Stimulated activated CD4-positive, alpha-beta T cell treated with anti-CD3 and anti-CD28 coated beads, TNF-alpha, amount 100 ng/mL, for 24 hours (primary cell): ENCODE measurements around the gene TP53BP2.
"Not testable (repeated sequence)": the region's sequence is repeated elsewhere in the genome, so short reads cannot be mapped to it uniquely, and the experiment has no call there.

Experiments
- DNase-seq, 3 experiments: peaks; one replicate each; pipeline ENCODE4 v3.0.0-alpha.2; 2020; ENCODE audit warnings: low read depth in 3 of 3

TP53BP2 gene

GRCh38 chr1:223856386-223856785, 10.6 kb upstream of the TP53BP2 start:
- no peak for DNase-seq

DNA sequence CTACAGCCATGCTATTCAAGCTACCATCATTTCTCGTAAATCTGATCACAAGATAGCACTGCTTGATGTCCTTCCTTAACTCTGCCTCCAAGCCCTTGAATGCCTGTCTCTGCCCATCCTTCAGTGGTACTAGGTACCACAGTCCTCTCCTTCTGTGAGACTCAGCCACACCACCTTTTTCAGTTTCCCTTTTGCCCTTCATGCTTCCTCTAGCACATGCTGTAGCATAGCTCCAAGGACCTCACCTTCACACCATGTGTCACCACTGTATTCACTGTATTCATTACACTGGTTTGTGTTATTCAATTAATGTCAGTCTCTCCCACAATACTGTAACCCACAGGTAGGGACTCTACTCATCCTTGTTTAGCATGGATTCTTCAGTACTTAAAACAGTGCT, 8.0 kb upstream of the TP53BP2 start:
- no peak for DNase-seq

DNA sequence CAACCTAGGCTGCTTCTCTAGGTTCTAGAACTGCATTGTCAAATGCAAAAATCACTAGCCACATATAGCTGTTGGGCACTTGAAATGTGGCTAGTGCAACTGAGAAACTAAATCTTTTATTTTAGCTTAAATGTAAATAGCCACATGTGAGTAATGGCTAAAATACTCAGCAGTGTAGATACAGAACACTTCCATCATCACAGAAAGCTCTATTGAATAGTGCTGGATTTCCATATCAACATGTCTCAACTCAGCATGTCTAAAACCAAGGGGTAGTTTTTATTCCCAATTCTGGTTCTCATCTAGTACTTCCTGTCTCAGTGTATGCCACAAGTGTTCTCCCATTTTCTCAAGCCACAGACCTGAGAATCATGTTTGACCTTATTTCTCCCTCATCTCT, 7.5 kb upstream of the TP53BP2 start:
- no peak for DNase-seq

DNA sequence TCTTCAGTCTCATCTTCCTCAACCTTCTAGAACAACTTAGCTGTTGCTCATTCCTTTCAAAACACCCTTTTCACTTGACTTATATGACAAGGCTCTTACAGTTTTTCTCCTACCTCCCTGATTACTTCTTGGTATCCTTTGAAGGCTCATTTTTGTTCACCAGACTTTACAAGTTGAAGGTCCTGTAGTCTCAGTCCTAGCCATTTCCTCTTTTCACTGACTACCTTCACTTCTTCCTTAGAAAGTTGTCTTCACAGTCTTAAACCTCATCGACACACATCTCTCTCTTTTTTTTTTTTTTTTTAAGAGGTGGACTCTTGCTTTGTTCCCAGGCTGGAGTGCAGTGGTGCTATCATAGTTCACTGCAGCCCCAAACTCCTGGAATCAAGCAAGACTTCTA, 6.6 kb upstream of the TP53BP2 start:
- DNase-seq: no peak

- DNase-seq: no peak
Measured at GRCh38 chr1:223849352-223850254, 3.9 kb upstream of the TP53BP2 start.

DNA sequence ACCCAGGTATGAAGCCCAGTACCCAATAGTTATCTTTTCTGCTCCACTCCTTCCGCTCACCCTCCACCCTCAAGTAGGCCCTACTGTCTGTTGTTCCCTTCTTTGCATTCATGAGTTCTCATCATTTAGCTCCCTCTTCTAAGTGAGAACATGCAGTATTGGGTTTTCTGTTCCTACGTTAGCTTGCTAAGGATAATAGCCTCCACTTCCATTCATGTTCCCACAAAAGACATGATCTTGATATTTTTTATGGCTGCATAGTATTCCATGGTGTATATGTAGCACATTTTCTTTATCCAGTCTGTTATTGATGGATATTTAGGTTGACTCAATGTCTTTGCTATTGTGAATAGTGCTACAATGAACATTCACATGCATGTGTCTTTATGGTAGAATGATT, 2.8 kb upstream of the TP53BP2 start:
- no peak for DNase-seq

GRCh38 chr1:223847781-223848345, 2.1 kb upstream of the TP53BP2 start:
- no peak for DNase-seq

GRCh38 chr1:223845037-223845809, 524 bp downstream of the TP53BP2 start:
- DNase-seq: peak; percentile 25 to 44 (median 26)

DNA sequence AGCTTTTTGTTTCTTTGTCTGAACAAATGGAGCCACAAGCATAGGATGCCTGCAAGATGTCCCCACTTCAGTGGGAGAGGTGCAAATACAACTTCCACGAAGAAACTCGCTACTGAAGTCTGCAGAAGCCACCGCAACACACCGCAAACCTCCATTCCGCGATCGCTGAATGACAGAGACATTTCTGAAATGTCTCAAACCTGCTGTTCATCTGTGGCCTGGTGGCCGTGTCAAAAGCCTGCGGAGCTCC, 1.0 kb downstream of the TP53BP2 start:
- DNase-seq: peak; percentile 12 to 57 (median 48)

DNA sequence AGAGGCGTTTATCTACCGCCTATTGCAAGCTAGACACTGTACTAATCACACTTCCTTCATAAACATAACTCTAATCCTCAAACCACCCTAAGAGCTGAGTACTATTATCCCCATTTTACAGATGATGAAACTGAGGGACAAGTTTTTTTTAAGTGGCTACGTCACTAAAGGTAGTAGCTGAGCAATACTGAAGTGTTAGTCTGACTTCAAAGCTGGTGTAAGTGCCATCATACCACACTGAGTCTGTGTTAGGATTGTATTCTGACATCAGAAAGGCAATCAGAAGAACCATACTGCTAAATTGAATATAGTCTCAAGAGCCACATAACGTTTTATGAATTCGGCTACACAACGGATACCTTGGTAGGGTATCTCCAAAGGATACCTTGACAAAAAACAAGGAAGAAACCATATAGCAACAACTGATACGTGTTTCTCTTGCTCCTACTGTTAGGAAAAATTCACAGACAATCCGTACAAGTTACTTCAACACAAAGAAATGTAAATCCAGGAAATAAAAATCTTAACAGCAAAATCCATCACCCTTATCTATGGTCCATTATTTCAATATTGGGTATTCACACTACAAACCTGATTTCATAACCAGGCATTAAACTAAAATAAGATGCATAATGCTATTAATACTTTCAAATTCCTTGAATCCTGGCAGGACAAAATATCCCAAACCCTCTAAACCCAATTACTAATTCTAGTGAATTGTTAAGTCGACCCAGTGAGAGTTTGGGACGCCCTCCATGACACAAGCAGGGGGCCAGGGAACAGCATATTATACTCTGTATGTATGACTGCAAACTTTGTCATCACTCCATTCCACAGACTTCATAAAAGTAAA, 1.6 kb downstream of the TP53BP2 start:
- no peak for DNase-seq

DNA sequence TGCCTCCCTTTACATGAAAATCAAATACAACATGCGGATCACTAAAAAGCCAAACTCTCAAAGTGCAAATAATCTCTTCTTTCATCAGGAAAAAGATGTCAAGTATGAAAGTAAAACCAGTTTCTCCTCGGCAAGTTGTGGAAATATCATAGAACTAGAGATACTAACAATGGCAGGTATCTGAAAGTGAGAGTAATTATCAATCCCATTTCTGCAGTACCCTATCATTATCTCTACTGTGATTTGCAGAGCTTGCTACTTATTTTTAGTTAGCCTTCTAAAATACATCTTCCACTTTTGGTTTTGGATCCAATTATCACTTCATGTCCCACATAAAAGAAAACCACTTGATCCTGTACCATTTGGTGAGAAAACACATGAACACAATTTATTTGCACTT, 3.0 kb downstream of the TP53BP2 start:
- no peak for DNase-seq

DNA sequence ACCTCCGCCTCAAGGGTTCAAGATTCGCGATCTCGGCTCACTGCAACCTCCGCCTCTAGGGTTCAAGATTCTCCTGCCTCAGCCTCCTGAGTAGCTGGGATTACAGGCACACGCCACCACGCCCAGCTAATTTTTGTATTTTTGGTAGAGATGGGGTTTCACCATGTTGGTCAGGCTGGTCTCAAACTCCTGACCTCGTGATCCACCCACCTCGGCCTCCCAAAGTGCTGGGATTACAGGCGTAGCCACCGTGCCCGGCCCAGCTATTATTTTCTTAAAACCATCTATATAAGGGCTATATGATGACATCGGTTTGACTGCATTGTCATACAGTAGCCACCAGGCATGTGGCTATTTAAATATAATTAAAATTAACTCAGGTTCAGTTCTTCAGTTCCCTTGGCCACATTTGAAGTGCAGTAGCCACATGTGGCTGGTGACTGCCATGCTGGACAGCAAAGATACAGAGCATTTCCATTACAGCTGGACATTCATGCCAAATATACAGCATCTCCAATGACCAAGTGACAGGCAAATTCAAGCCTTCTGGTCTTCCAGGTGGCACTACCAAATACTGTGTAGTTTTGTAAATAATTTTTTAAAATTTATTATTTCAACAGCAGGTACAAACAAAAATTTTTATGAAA, 3.6 kb downstream of the TP53BP2 start:
- DNase-seq: not testable (repeated sequence)

GRCh38 chr1:223840254-223840653, 5.5 kb downstream of the TP53BP2 start:
- DNase-seq: no peak

DNA sequence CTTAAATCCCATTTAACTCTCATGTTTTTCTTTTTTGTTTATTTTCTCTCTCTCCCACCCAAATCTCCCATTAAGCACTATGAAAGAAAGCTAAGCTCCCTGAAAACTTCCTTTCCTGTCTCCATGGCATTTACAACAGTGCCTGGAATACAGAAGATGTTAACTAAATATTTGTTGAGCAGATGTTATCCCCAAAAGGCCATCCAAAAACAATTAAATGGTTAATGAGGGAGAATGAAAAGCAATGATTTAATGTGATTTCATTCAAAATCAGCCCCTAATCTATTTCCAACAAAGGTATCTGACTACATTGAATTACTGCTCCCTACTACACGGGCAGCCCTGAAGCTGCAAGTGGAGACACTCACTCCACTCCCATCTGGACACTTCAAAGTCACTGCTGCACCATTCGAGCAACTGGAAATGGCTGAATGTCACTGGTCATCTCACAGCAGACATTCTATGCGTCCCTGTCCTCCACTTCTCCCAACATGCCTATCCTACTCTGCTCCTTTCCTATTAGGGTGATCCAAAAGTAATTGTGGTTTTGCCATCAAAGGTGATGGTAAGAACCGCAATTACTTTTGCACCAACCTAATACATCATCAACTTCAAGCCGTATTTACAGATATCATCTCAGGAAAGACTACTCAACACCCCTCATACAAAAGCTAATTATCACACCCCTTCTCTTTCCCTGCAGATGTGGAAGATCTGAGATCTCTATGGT, 7.5 kb downstream of the TP53BP2 start:
- DNase-seq: no peak

DNA sequence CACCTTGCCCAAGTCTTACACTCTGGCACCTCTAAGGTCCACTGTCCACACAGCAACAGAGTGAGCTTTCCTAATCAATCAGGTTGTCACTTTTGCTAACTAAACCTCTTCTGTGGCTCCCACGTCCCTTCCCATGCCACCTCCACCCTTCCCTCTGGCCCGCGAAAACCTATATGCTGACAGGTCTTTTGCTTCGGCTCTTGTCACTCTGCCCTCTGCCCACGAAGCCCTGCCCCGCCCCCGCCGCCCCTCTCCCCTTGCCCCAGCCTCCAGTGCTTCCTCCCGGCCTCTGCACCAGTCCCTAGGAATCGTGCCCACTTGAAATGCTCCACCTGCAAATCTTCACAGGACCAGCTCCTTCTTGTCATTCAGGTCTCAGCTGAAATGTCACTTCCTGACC, 8.1 kb downstream of the TP53BP2 start:
- no peak for DNase-seq

DNA sequence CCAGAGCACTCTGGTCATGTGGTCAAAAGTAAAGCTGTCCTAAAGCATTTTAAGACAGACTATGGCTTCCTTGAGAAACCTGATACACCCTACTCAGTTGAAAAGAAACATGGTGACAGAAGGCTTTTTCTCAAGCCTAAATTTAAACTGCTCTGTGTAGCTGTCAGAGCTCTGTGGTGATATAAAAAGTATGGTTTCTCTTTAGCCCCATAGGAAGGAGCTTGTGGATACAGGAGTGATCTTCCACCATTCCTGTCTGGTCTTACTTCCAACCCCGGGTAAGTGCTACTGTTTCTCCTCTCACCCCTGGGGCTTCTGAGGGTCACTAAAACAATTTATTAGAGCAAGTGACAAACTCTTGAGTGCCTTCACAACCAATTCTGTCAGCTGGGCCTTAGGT, 8.5 kb downstream of the TP53BP2 start:
- no peak for DNase-seq

- DNase-seq: no peak
Measured at GRCh38 chr1:223836586-223836985, 9.2 kb downstream of the TP53BP2 start.

- no peak for DNase-seq
Measured at GRCh38 chr1:223835754-223836153, 10.0 kb downstream of the TP53BP2 start.

DNA sequence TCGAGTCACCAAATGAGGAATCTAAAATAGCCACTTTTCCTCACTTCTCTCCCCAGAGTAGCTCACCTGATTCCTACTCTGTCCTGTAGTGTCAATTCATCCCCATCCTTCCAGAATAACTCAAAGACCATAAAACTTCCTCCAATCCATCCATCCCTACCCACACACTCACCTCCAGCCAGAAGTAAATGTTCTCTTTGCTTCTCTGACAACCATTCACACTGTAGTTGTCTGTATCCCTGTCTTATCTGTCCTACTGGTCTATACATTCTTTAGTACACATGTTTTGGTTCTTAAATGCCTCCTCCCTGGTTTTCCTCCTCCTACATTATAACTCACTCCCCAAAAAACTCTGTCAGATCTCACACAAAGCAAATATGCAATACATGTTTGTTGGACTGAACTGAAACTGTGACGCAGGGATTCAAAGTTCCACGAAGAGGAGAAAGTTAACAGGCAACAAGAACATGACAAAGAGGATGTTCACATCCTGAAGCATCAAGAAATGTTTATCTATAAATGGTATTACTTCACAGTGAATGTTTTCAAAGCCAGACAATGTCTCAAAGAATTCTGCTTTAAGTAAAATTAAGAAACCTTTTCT, 11.0 kb downstream of the TP53BP2 start:
- no peak for DNase-seq

DNA sequence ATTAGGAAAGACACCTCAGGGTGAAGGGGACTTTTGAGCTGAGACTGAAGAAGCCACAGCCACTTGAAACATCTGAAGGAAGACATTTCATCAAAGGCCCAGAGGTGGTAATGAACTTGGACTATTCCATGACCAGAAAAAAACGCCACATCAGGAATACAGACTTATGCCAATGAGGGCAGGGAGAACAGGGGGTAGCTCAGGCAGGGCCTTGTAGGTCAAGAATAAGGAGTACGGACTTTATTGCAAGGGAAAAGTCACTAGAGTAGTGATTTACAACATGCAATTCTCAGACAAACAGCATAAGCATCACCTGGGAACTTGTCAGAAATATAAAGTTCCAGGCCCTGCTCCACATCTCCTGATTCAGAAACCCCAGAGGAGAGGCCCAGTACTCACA, 11.8 kb downstream of the TP53BP2 start:
- DNase-seq: no peak

- DNase-seq: no peak
Measured at GRCh38 chr1:223832637-223832943, 13.2 kb downstream of the TP53BP2 start.
